Liver (tissue), 9 donors: Measurements from ENCODE around the gene ZNF616. TPM values are rescaled to one million over a fixed set of nuclear protein-coding genes. Genes with fewer than 3 reads are reported as not detected.

Experiments used
- DNase-seq: peaks from one replicate; pipeline ENCODE4 v3.0.0-alpha.2; 2017; ENCODE audit warnings: low spot score
- H3K27ac ChIP-seq, 2 donors: one replicate each; pipeline ENCODE4 v1.7.0; 2013; ENCODE audit warnings: inconsistent platforms in 2 of 2, low read length in 2 of 2, control low read depth in 1 of 2, low read depth in 1 of 2, mild to moderate bottlenecking in 1 of 2
- H3K27me3 ChIP-seq, 4 donors: one replicate each; pipeline versions ENCODE4 v1.6.1 to v1.7.0; 2013; ENCODE audit warnings: low read length in 3 of 4, inconsistent platforms in 1 of 4, mild to moderate bottlenecking in 1 of 4, moderate library complexity in 1 of 4; ENCODE audit not compliant: control insufficient read depth in 4 of 4, insufficient read depth in 4 of 4
- H3K36me3 ChIP-seq, 4 donors: one replicate each; pipeline versions ENCODE4 v1.6.1 to v1.7.0; 2013; ENCODE audit warnings: low read length in 3 of 4, mild to moderate bottlenecking in 3 of 4, low read depth in 1 of 4, moderate library complexity in 1 of 4; ENCODE audit not compliant: control insufficient read depth in 4 of 4, insufficient read depth in 3 of 4
- H3K4me1 ChIP-seq, 4 donors: one replicate each; pipeline versions ENCODE4 v1.6.1 to v1.7.0; 2013; ENCODE audit warnings: low read length in 3 of 4, mild to moderate bottlenecking in 3 of 4, moderate library complexity in 1 of 4; ENCODE audit not compliant: control insufficient read depth in 4 of 4, insufficient read depth in 4 of 4
- H3K4me3 ChIP-seq, 3 donors: one replicate each; pipeline versions ENCODE4 v1.6.1 to v1.7.0; 2013; ENCODE audit warnings: low read length in 3 of 3, control low read depth in 1 of 3, low read depth in 1 of 3, mild to moderate bottlenecking in 1 of 3
- H3K9ac ChIP-seq, 2 donors: one replicate each; pipeline ENCODE4 v1.7.0; 2013; ENCODE audit warnings: low read length in 2 of 2, mild to moderate bottlenecking in 2 of 2, moderate library complexity in 2 of 2, control low read depth in 1 of 2, low read depth in 1 of 2
- H3K9me3 ChIP-seq, 4 donors: one replicate each; pipeline versions ENCODE4 v1.6.1 to v1.7.0; 2013; ENCODE audit warnings: low read length in 3 of 4; ENCODE audit not compliant: control insufficient read depth in 4 of 4
- EGR1 ChIP-seq, 2 donors: IDR thresholded peaks; 2 replicates each; pipeline ENCODE4 v1.6.1; 2016 to 2018; ENCODE audit warnings: antibody characterized with exemption in 2 of 2, low read depth in 2 of 2
- FOXA1 ChIP-seq: IDR thresholded peaks from 2 replicates; pipeline ENCODE4 v1.6.1; 2016; ENCODE audit warnings: antibody characterized with exemption
- FOXA2 ChIP-seq: IDR thresholded peaks from 2 replicates; pipeline ENCODE4 v1.6.1; 2016; ENCODE audit warnings: antibody characterized with exemption
- GABPA ChIP-seq, 2 donors: IDR thresholded peaks in 1 of 2; conservative IDR thresholded peaks in 1 of 2; 2 replicates each; pipeline ENCODE4 v1.6.1; 2016; ENCODE audit warnings: antibody characterized with exemption in 2 of 2, mild to moderate bottlenecking in 1 of 2, moderate library complexity in 1 of 2
- HNF4A ChIP-seq, 2 donors: conservative IDR thresholded peaks; 2 replicates each; pipeline ENCODE4 v1.6.1; 2016; ENCODE audit warnings: antibody characterized with exemption in 2 of 2, mild to moderate bottlenecking in 2 of 2
- HNF4G ChIP-seq: IDR thresholded peaks from 2 replicates; pipeline ENCODE4 v1.6.1; 2016; ENCODE audit warnings: antibody characterized with exemption
- JUND ChIP-seq, 2 donors: IDR thresholded peaks; 2 replicates each; pipeline ENCODE4 v1.6.1; 2016; ENCODE audit warnings: antibody characterized with exemption in 2 of 2
- NR2F2 ChIP-seq: IDR thresholded peaks from 2 replicates; pipeline ENCODE4 v1.6.1; 2016; ENCODE audit warnings: antibody characterized with exemption
- RAD21 ChIP-seq, 2 donors: IDR thresholded peaks; 2 replicates each; pipeline ENCODE4 v1.6.1; 2016; ENCODE audit warnings: antibody characterized with exemption in 2 of 2, mild to moderate bottlenecking in 2 of 2
- RXRA ChIP-seq, 2 donors: IDR thresholded peaks; 2 replicates each; pipeline ENCODE4 v1.6.1; 2017 to 2018; ENCODE audit warnings: antibody characterized with exemption in 2 of 2, mild to moderate bottlenecking in 1 of 2
- SP1 ChIP-seq: IDR thresholded peaks from 2 replicates; pipeline ENCODE4 v1.6.1; 2018; ENCODE audit warnings: antibody characterized with exemption, mild to moderate bottlenecking
- TAF1 ChIP-seq: conservative IDR thresholded peaks from 2 replicates; pipeline ENCODE4 v1.6.1; 2016; ENCODE audit warnings: antibody characterized with exemption, mild to moderate bottlenecking
- YY1 ChIP-seq: IDR thresholded peaks from 2 replicates; pipeline ENCODE4 v1.6.1; 2016; ENCODE audit warnings: antibody characterized with exemption, mild to moderate bottlenecking
- ZBTB33 ChIP-seq: IDR thresholded peaks from 2 replicates; pipeline ENCODE4 v1.6.1; 2016; ENCODE audit warnings: antibody characterized with exemption
- WGBS: extraction: QIAGEN DNeasy Blood & Tissue Kit; methylation state at CpG from one replicate; pipeline ENCODE4 v1.1.7; 2013; 5-methylcytosine and 5-hydroxymethylcytosine counted together
- polyA plus RNA-seq, 2 donors: library from polyadenylated mRNA; stranded (reverse) in 1 of 2; unstranded in 1 of 2; fragments of 200-250 nt in 1 of 2; fragments of >200 nt in 1 of 2; fragmentation: Nextera tagmentation in 1 of 2; extraction: Ambion mirVana in 1 of 2; gene quantifications; one replicate each; pipeline versions ENCODE4 v1.2.1 to v1.2.3, GENCODE V29; 2013 to 2015
- total RNA-seq, 2 donors: library from RNA; depleted of rRNA; stranded (reverse); fragments of >200 nt; gene quantifications; one replicate each; pipeline ENCODE4 v1.2.3, GENCODE V29; 2014
- TF ChIP-seq, protein P1 (sequence below): IDR thresholded peaks from 2 replicates; pipeline ENCODE4 v1.6.1; 2016; ENCODE audit warnings: antibody characterized with exemption
- TF ChIP-seq, protein P2 (sequence below): IDR thresholded peaks from 2 replicates; pipeline ENCODE4 v1.6.1; 2016; ENCODE audit warnings: antibody characterized with exemption, mild to moderate bottlenecking
- TF ChIP-seq, protein P3 (sequence below): fragments of 150-350 bp; IDR thresholded peaks from 2 replicates; pipeline ENCODE4 v1.5.1; 2017; ENCODE audit warnings: improper control_type of control experiment, low read depth, low read length; ENCODE audit not compliant: missing input control
- TF ChIP-seq, protein P4 (sequence below): IDR thresholded peaks from 2 replicates; pipeline ENCODE4 v1.6.1; 2016; ENCODE audit warnings: antibody characterized with exemption
- donor health status: healthy.
- donor health status: healthy.
- donor health status: healthy.
- donor health status: healthy.
- donor health status: healthy.

The ZNF616 gene
- total and polyA plus RNA-seq, 4 donors: 1.5 to 4.1 (median 3.5) TPM

DNA sequence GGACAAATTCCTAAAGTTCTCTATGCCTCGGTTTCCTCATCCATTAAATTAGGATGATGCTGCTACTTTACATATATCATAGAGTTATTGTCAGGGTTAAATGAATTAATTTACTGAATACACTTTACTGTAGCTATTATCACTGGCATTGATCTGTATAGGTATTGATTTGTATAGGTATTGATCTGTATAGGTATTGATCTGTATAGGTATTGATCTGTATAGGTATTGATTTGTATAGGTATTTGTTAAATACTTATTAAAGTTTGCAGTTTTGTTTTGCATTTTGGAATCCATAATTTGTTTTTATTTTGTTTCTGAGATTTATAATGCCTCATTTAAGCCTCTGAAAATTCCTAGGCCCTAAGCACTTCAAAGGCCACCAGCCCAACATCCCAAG lies 47.7 kb upstream of the ZNF616 start:
- no peak overlapping the region for H3K4me3 ChIP-seq
- peaks cover 3 to 21% (median 16%) of the 10 kb centered on the region in 4 donors for H3K4me1 ChIP-seq
- no peaks in the 10 kb centered on the region for H3K36me3 ChIP-seq
- 98% methylated on average over 1 of the region's 1 CpG for WGBS
- no peak for TF ChIP-seq RXRA (IDR thresholded peaks at IDR 0.05)
- no peak for TF ChIP-seq NR2F2
- TF ChIP-seq HNF4G: no peak
- TF ChIP-seq JUND (IDR thresholded peaks at IDR 0.05): no peak
- TF ChIP-seq, protein P1, sequence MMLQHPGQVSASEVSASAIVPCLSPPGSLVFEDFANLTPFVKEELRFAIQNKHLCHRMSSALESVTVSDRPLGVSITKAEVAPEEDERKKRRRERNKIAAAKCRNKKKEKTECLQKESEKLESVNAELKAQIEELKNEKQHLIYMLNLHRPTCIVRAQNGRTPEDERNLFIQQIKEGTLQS: no peak
- no peak for TF ChIP-seq ZBTB33
- TF ChIP-seq, protein P2, sequence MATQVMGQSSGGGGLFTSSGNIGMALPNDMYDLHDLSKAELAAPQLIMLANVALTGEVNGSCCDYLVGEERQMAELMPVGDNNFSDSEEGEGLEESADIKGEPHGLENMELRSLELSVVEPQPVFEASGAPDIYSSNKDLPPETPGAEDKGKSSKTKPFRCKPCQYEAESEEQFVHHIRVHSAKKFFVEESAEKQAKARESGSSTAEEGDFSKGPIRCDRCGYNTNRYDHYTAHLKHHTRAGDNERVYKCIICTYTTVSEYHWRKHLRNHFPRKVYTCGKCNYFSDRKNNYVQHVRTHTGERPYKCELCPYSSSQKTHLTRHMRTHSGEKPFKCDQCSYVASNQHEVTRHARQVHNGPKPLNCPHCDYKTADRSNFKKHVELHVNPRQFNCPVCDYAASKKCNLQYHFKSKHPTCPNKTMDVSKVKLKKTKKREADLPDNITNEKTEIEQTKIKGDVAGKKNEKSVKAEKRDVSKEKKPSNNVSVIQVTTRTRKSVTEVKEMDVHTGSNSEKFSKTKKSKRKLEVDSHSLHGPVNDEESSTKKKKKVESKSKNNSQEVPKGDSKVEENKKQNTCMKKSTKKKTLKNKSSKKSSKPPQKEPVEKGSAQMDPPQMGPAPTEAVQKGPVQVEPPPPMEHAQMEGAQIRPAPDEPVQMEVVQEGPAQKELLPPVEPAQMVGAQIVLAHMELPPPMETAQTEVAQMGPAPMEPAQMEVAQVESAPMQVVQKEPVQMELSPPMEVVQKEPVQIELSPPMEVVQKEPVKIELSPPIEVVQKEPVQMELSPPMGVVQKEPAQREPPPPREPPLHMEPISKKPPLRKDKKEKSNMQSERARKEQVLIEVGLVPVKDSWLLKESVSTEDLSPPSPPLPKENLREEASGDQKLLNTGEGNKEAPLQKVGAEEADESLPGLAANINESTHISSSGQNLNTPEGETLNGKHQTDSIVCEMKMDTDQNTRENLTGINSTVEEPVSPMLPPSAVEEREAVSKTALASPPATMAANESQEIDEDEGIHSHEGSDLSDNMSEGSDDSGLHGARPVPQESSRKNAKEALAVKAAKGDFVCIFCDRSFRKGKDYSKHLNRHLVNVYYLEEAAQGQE: no peak
- TF ChIP-seq, protein P3, sequence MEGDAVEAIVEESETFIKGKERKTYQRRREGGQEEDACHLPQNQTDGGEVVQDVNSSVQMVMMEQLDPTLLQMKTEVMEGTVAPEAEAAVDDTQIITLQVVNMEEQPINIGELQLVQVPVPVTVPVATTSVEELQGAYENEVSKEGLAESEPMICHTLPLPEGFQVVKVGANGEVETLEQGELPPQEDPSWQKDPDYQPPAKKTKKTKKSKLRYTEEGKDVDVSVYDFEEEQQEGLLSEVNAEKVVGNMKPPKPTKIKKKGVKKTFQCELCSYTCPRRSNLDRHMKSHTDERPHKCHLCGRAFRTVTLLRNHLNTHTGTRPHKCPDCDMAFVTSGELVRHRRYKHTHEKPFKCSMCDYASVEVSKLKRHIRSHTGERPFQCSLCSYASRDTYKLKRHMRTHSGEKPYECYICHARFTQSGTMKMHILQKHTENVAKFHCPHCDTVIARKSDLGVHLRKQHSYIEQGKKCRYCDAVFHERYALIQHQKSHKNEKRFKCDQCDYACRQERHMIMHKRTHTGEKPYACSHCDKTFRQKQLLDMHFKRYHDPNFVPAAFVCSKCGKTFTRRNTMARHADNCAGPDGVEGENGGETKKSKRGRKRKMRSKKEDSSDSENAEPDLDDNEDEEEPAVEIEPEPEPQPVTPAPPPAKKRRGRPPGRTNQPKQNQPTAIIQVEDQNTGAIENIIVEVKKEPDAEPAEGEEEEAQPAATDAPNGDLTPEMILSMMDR: no peak
- TF ChIP-seq RAD21 (IDR thresholded peaks at IDR 0.05): no peak
- no peak for TF ChIP-seq YY1
- TF ChIP-seq EGR1 (IDR thresholded peaks at IDR 0.05; ENCODE audit: low read depth in 2 of 2): no peak
- TF ChIP-seq FOXA1: no peak
- TF ChIP-seq HNF4A (conservative IDR thresholded peaks at IDR 0.05): no peak
- no peak for TF ChIP-seq SP1
- no peak for TF ChIP-seq GABPA (IDR thresholded peaks at IDR 0.05 in 1 of 2, conservative IDR thresholded peaks at IDR 0.05 in 1 of 2)
- no peak for TF ChIP-seq FOXA2
- TF ChIP-seq TAF1: no peak
- TF ChIP-seq, protein P4, sequence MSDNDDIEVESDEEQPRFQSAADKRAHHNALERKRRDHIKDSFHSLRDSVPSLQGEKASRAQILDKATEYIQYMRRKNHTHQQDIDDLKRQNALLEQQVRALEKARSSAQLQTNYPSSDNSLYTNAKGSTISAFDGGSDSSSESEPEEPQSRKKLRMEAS: no peak
- no peak overlapping the region for H3K27ac ChIP-seq
- DNase-seq: no peak
- H3K27me3 ChIP-seq: no peaks in the 10 kb centered on the region
- H3K9me3 ChIP-seq: peaks cover 0 to 1% (median 0%) of the 10 kb centered on the region in 4 donors
- no peak overlapping the region for H3K9ac ChIP-seq
